OCI-LY1 (cell line): Measurements from ENCODE around the gene TMEM126A.

ENCODE experiments used
- H2AFZ ChIP-seq: fragments of 200-600 bp; sonication (generic), shearing (Covaris generic); 2 replicates; pipeline ENCODE4 v1.6.0; 2014; ENCODE audit warnings: antibody characterized with exemption, mild to moderate bottlenecking, low read length
- H3F3A ChIP-seq: fragments of 200-600 bp; sonication (generic), shearing (Covaris generic); 2 replicates; pipeline ENCODE4 v1.6.0; 2014; ENCODE audit warnings: mild to moderate bottlenecking, antibody characterized with exemption, low read length, moderate library complexity; ENCODE audit not compliant: insufficient read depth
- H3K27ac ChIP-seq: fragments of 200-600 bp; sonication (generic); 2 replicates; pipeline ENCODE4 v1.5.1; 2014; ENCODE audit warnings: low read length, mixed run types, mild to moderate bottlenecking, low read depth; ENCODE audit not compliant: poor library complexity, severe bottlenecking
- H3K27me3 ChIP-seq: fragments of 200-600 bp; sonication (generic); 2 replicates; pipeline ENCODE4 v1.6.0; 2014; ENCODE audit warnings: antibody characterized with exemption, mild to moderate bottlenecking, low read length, moderate library complexity; ENCODE audit not compliant: insufficient read depth
- H3K36me3 ChIP-seq: fragments of 200-600 bp; sonication (generic); 2 replicates; pipeline ENCODE4 v1.6.1; 2014; ENCODE audit warnings: mild to moderate bottlenecking, antibody characterized with exemption, low read length, moderate library complexity, mixed read lengths; ENCODE audit not compliant: insufficient read depth
- H3K4me1 ChIP-seq: fragments of 200-600 bp; sonication (generic); 2 replicates; pipeline ENCODE4 v1.5.1; 2014; ENCODE audit warnings: mild to moderate bottlenecking, low read length, moderate library complexity; ENCODE audit not compliant: insufficient read depth, severe bottlenecking
- H3K4me2 ChIP-seq: fragments of 200-600 bp; sonication (generic), shearing (Covaris generic); 2 replicates; pipeline ENCODE4 v1.6.1; 2014; ENCODE audit warnings: low read length
- H3K4me3 ChIP-seq: fragments of 200-600 bp; sonication (generic); 2 replicates; pipeline ENCODE4 v1.5.1; 2014; ENCODE audit warnings: low read length, low read depth, mild to moderate bottlenecking, mixed read lengths; ENCODE audit not compliant: poor library complexity, severe bottlenecking
- H3K79me2 ChIP-seq: fragments of 200-600 bp; shearing (Covaris generic); 2 replicates; pipeline ENCODE4 v1.6.1; 2016; ENCODE audit warnings: mixed run types, low read length, mixed read lengths; ENCODE audit not compliant: insufficient read depth
- H3K9ac ChIP-seq: fragments of 200-600 bp; sonication (generic), shearing (Covaris generic); 2 replicates; pipeline ENCODE4 v1.6.1; 2014; ENCODE audit warnings: mild to moderate bottlenecking, low read length, mixed read lengths
- H3K9me2 ChIP-seq: fragments of 200-600 bp; sonication (generic), shearing (Covaris generic); 2 replicates; pipeline ENCODE4 v1.6.1; 2014; ENCODE audit warnings: low read depth, mild to moderate bottlenecking, low read length, mixed read lengths
- H3K9me3 ChIP-seq: fragments of 200-600 bp; shearing (Covaris generic); 2 replicates; pipeline ENCODE4 v1.6.1; 2014; ENCODE audit warnings: low read length, mixed read lengths
- H4K20me1 ChIP-seq: fragments of 200-600 bp; sonication (generic), shearing (Covaris generic); 2 replicates; pipeline ENCODE4 v1.6.0; 2016; ENCODE audit warnings: mild to moderate bottlenecking, low read length; ENCODE audit not compliant: insufficient read depth
- CTCF ChIP-seq: fragments of 200-600 bp; sonication (generic), shearing (Covaris generic); IDR thresholded peaks from 2 replicates; pipeline ENCODE4 v1.5.1; 2017; ENCODE audit warnings: mild to moderate bottlenecking, antibody characterized with exemption, low read length, moderate library complexity, mixed read lengths
- EZH2 ChIP-seq: fragments of 200-600 bp; sonication (generic), shearing (Covaris generic); IDR thresholded peaks from 2 replicates; pipeline ENCODE4 v1.8.0; 2017; ENCODE audit warnings: borderline replicate concordance, mixed run types, mild to moderate bottlenecking, antibody characterized with exemption, low read length, moderate library complexity, mixed read lengths

TMEM126A gene

GRCh38 chr11:85658180-85658579 is 10.4 kb downstream of the TMEM126A start:
- no peaks in the 10 kb centered on the region for H3K9me2 ChIP-seq
- H2AFZ ChIP-seq = no peak overlapping the region
- H3K4me3 ChIP-seq = no peak overlapping the region
- no peaks in the 10 kb centered on the region for H3K9me3 ChIP-seq
- no peak overlapping the region for H3K27ac ChIP-seq
- peaks cover 93% of the 10 kb centered on the region for H3K36me3 ChIP-seq
- H4K20me1 ChIP-seq = peaks cover 10% of the 10 kb centered on the region; the same call in 1 of the 2 replicates
- peaks cover 53% of the 10 kb centered on the region for H3K79me2 ChIP-seq
- no peaks in the 10 kb centered on the region; the same call in 1 of the 2 replicates for H3F3A ChIP-seq
- H3K4me1 ChIP-seq = peaks cover 37% of the 10 kb centered on the region
- no peaks in the 10 kb centered on the region for H3K27me3 ChIP-seq
- TF ChIP-seq EZH2 = no peak
- TF ChIP-seq CTCF = no peak
- no peak overlapping the region for H3K9ac ChIP-seq
- H3K4me2 ChIP-seq = no peak overlapping the region

GRCh38 chr11:85661972-85662664 is 14.4 kb downstream of the TMEM126A start:
- Histone ChIP-seq H3K36me3 (peaks cover 65% of the 10 kb centered on the region), H3K4me2 (peak overlapping the region; percentile 88), H3K27me3 (no peaks in the 10 kb centered on the region), H3K9ac (peak overlapping the region; percentile 96), H3K9me3 (no peaks in the 10 kb centered on the region), H4K20me1 (peaks cover 10% of the 10 kb centered on the region; the same call in 1 of the 2 replicates), H3K79me2 (peaks cover 64% of the 10 kb centered on the region), H3K9me2 (no peaks in the 10 kb centered on the region), H3K4me3 (peak overlapping the region; percentile 88), H3F3A (no peaks in the 10 kb centered on the region), H3K27ac (no peak overlapping the region), H2AFZ (no peak overlapping the region), H3K4me1 (peaks cover 46% of the 10 kb centered on the region)
- TF ChIP-seq CTCF (no peak), EZH2 (no peak)

GRCh38 chr11:85663080-85663752 is 15.4 kb downstream of the TMEM126A start:
- Histone ChIP-seq H3K79me2 (peaks cover 60% of the 10 kb centered on the region), H3K36me3 (peaks cover 54% of the 10 kb centered on the region), H3K9me3 (no peaks in the 10 kb centered on the region), H3K4me1 (peaks cover 46% of the 10 kb centered on the region), H3F3A (no peaks in the 10 kb centered on the region), H2AFZ (no peak overlapping the region), H3K9ac (peak overlapping the region; percentile 96), H3K9me2 (no peaks in the 10 kb centered on the region), H4K20me1 (peaks cover 10% of the 10 kb centered on the region; the same call in 1 of the 2 replicates), H3K4me2 (peak overlapping the region; percentile 88), H3K27ac (no peak overlapping the region), H3K27me3 (no peaks in the 10 kb centered on the region), H3K4me3 (peak overlapping the region; percentile 88)
- TF ChIP-seq CTCF (no peak), EZH2 (no peak)
